Measurements from ENCODE around the gene AGPS. TPM values are rescaled to one million over a fixed set of nuclear protein-coding genes. Genes with fewer than 3 reads are reported as not detected.

The AGPS gene
- total and polyA plus RNA-seq, 10 of the 15 experiments (the other 5 are each of a cell fraction or from before 2014, with no cell fraction given) = 7.9 to 54.2 (median 38.7) TPM

GRCh38 chr2:177584030-177584692, 191.6 kb downstream of the AGPS start:
- TF ChIP-seq PKNOX1 (IDR thresholded peaks at IDR 0.05) = peak; percentile 35; the same call in 1 of the 2 replicates
- TF ChIP-seq NKRF (conservative IDR thresholded peaks at IDR 0.05) = no peak
- no peaks in the 10 kb centered on the region for H3K79me2 ChIP-seq (ENCODE audit: control insufficient read depth, insufficient read depth, low read length)
- POLR2A ChIA-PET = no interaction called here
- H3K27ac ChIP-seq (ENCODE audit: control insufficient read depth, insufficient read depth) = no peak overlapping the region
- no peak overlapping the region for H3K4me2 ChIP-seq (ENCODE audit: control insufficient read depth, insufficient read depth)
- CTCF ChIA-PET = interaction anchor here (0.7 kb wide), 1 partner anchor 366 kb away, joined by 3 read pairs; no protein-coding TSS in a partner anchor
- ATAC-seq (no peak), DNase-seq (ENCODE audit: low read depth, low spot score) (no peak), FAIRE-seq (no peak)
- H4K20me1 ChIP-seq (ENCODE audit: control insufficient read depth, insufficient read depth) = no peaks in the 10 kb centered on the region
- SMC1A ChIA-PET (ENCODE audit: uncharacterized antibody, unreplicated experiment) = no interaction called here
- 84% methylated on average over 4 of the region's 6 CpGs for WGBS (ENCODE audit: insufficient coverage, insufficient replicate concordance, low lambda C conversion rate, missing lambda C conversion rate)
- no peaks in the 10 kb centered on the region; a peak in 1 of 4 replicates for H3K27me3 ChIP-seq (replicated peaks in 1 of 2; ENCODE audit: control insufficient read depth in 2 of 2, insufficient read depth in 2 of 2, low read length in 1 of 2)
- no peak overlapping the region for H2AFZ ChIP-seq (ENCODE audit: control insufficient read depth, low read depth, low read length)
- H3K36me3 ChIP-seq (ENCODE audit: control insufficient read depth in 2 of 2, insufficient read depth in 2 of 2, low read length in 1 of 2) = no peaks in the 10 kb centered on the region
- BruUV-seq (replicated peaks) = no TSS peak
- no peak overlapping the region for H3K9ac ChIP-seq (ENCODE audit: control insufficient read depth, insufficient read depth, low read length)
- no peaks in the 10 kb centered on the region for H3K4me1 ChIP-seq (ENCODE audit: control insufficient read depth, insufficient read depth, low read length)
- H3K9me3 ChIP-seq (replicated peaks; ENCODE audit: control insufficient read depth, insufficient read depth, low read length) = no peaks in the 10 kb centered on the region
- RAD21 ChIA-PET (ENCODE audit: unreplicated experiment) = no interaction called here
- in situ Hi-C loops (cut with MboI) = no loop called here
- no peak overlapping the region for H3K4me3 ChIP-seq
- intact Hi-C loops (cut with micrococcal nuclease; ENCODE audit: unreplicated experiment) = no loop called here
